H1 (cell line): Measurements from ENCODE around the gene GDPD2. TPM values are rescaled to one million over a fixed set of nuclear protein-coding genes. Genes with fewer than 3 reads are reported as not detected.

Experiments
- CTCF ChIA-PET: fragments of 300-600 bp; sonication (Branson Sonifier 250); formaldehyde crosslinking; loops from one replicate; lab custom pipeline; 2021; ENCODE audit not compliant: partially characterized antibody; lab: Charles Lee
- POLR2A ChIA-PET: fragments of 300-600 bp; sonication (Branson Sonifier 250); formaldehyde crosslinking; loops from one replicate; lab custom pipeline; 2021; ENCODE audit warnings: inconsistent platforms; ENCODE audit not compliant: partially characterized antibody; lab: Charles Lee
- DNase-seq, 2 experiments: peaks; one replicate each; pipeline versions ENCODE4 v3.0.0 to v3.0.0-alpha.2; 2010 to 2022; ENCODE audit warnings: low spot score in 2 of 2, low read depth in 1 of 2, mixed read lengths in 1 of 2
- FAIRE-seq: peaks from 2 replicates; lab custom pipeline; 2011; peaks lifted over from hg19 to GRCh38; lab: Jason Lieb, UNC
- H2AFZ ChIP-seq: 2 replicates; pipeline ENCODE4 v1.8.1; 2012; ENCODE audit warnings: low read length, inconsistent platforms
- H2AK5ac ChIP-seq: 2 replicates; pipeline ENCODE4 v1.6.1; 2013; ENCODE audit warnings: low read depth, low read length
- H2BK120ac ChIP-seq: replicated peaks from 2 replicates; pipeline ENCODE3; 2013; ENCODE audit warnings: low read depth, low read length, inconsistent platforms
- H2BK12ac ChIP-seq: 2 replicates; pipeline ENCODE4 v1.6.1; 2013; ENCODE audit warnings: low read depth, low read length
- H2BK15ac ChIP-seq: 2 replicates; pipeline ENCODE4 v1.6.1; 2013; ENCODE audit warnings: low read length
- H2BK20ac ChIP-seq: 2 replicates; pipeline ENCODE4 v1.6.1; 2013; ENCODE audit warnings: low read length
- H2BK5ac ChIP-seq: 2 replicates; pipeline ENCODE4 v1.6.1; 2013; ENCODE audit warnings: low read depth, low read length
- H3K14ac ChIP-seq: 2 replicates; pipeline ENCODE4 v1.6.1; 2013; ENCODE audit warnings: inconsistent platforms; ENCODE audit not compliant: insufficient read length
- H3K18ac ChIP-seq: 2 replicates; pipeline ENCODE4 v1.6.1; 2013; ENCODE audit warnings: low read length; ENCODE audit errors: extremely low read depth
- H3K23ac ChIP-seq: 2 replicates; pipeline ENCODE4 v1.6.1; 2013; ENCODE audit warnings: inconsistent platforms; ENCODE audit not compliant: insufficient read length
- H3K23me2 ChIP-seq: 2 replicates; pipeline ENCODE4 v1.6.1; 2013; ENCODE audit warnings: low read depth, low read length
- H3K27ac ChIP-seq: 2 replicates; pipeline ENCODE4 v1.6.1; 2011; ENCODE audit warnings: low read depth, low read length, inconsistent platforms
- H3K27me3 ChIP-seq, 4 experiments: replicated peaks in 1 of 4; 1 replicate in 1 of 4; 2 replicates in 3 of 4; pipeline versions ENCODE4 v1.6.1 to v1.8.1; 2011 to 2013; ENCODE audit warnings: low read length in 3 of 4, mild to moderate bottlenecking in 3 of 4, inconsistent platforms in 2 of 4, mixed read lengths in 2 of 4, moderate library complexity in 1 of 4; ENCODE audit not compliant: control insufficient read depth in 3 of 4, insufficient read depth in 3 of 4; ENCODE audit errors: extremely low read depth in 1 of 4
- H3K36me3 ChIP-seq, 4 experiments: 2 replicates each; pipeline versions ENCODE4 v1.6.1 to v1.8.1; 2011 to 2013; ENCODE audit warnings: mild to moderate bottlenecking in 4 of 4, low read length in 3 of 4, moderate library complexity in 2 of 4, control low read depth in 1 of 4, inconsistent platforms in 1 of 4; ENCODE audit not compliant: insufficient read depth in 4 of 4, control insufficient read depth in 2 of 4
- H3K4ac ChIP-seq: replicated peaks from 2 replicates; pipeline ENCODE3; 2013; ENCODE audit warnings: low read length, low read depth, mixed read lengths, inconsistent platforms; ENCODE audit not compliant: insufficient read length
- H3K4me1 ChIP-seq, 4 experiments: replicated peaks in 1 of 4; 1 replicate in 1 of 4; 2 replicates in 3 of 4; pipeline versions ENCODE4 v1.6.1 to v1.8.1; 2011 to 2013; ENCODE audit warnings: low read length in 3 of 4, inconsistent platforms in 2 of 4, mixed read lengths in 1 of 4; ENCODE audit not compliant: insufficient read depth in 4 of 4, control insufficient read depth in 3 of 4
- H3K4me2 ChIP-seq, 2 experiments: 2 replicates each; pipeline versions ENCODE4 v1.6.1 to v1.8.1; 2011 to 2013; ENCODE audit warnings: low read depth in 2 of 2, low read length in 2 of 2, control low read depth in 1 of 2, inconsistent platforms in 1 of 2, mild to moderate bottlenecking in 1 of 2; ENCODE audit not compliant: insufficient read depth in 1 of 2
- H3K4me3 ChIP-seq, 4 experiments: fragments of 200-600, 300-600 bp in 1 of 4; sonication (generic), shearing (Covaris generic), sonication (Bioruptor Twin) in 1 of 4; 2 replicates each; pipeline versions ENCODE4 v1.5.1 to v1.8.1; 2011 to 2016; ENCODE audit warnings: low read length in 4 of 4, low read depth in 3 of 4, control low read depth in 2 of 4, inconsistent platforms in 2 of 4, mild to moderate bottlenecking in 2 of 4, mixed read lengths in 1 of 4, moderate library complexity in 1 of 4; ENCODE audit not compliant: insufficient read depth in 2 of 4; ENCODE audit errors: extremely low read depth in 1 of 4
- H3K56ac ChIP-seq: replicated peaks from 2 replicates; pipeline ENCODE3; 2013; ENCODE audit warnings: low read depth, mild to moderate bottlenecking, mixed read lengths, low read length, inconsistent platforms; ENCODE audit not compliant: insufficient read length
- H3K79me1 ChIP-seq: 2 replicates; pipeline ENCODE4 v1.6.1; 2013; ENCODE audit warnings: low read depth, low read length, control low read depth
- H3K79me2 ChIP-seq, 2 experiments: 2 replicates each; pipeline versions ENCODE4 v1.6.1 to v1.8.1; 2012 to 2013; ENCODE audit warnings: low read length in 2 of 2, mild to moderate bottlenecking in 2 of 2, inconsistent platforms in 1 of 2; ENCODE audit not compliant: insufficient read depth in 2 of 2, control insufficient read depth in 1 of 2
- H3K9ac ChIP-seq, 4 experiments: replicated peaks in 1 of 4; 1 replicate in 1 of 4; 2 replicates in 3 of 4; pipeline versions ENCODE4 v1.6.1 to v1.8.1; 2011 to 2013; ENCODE audit warnings: low read depth in 3 of 4, low read length in 3 of 4, control low read depth in 2 of 4, mild to moderate bottlenecking in 2 of 4, moderate library complexity in 2 of 4, inconsistent platforms in 1 of 4; ENCODE audit errors: extremely low read depth in 1 of 4
- H3K9me3 ChIP-seq, 2 experiments: 2 replicates each; pipeline versions ENCODE4 v1.6.1 to v1.8.1; 2012 to 2013; ENCODE audit warnings: mild to moderate bottlenecking in 2 of 2, moderate library complexity in 2 of 2, control low read depth in 1 of 2, inconsistent platforms in 1 of 2, low read depth in 1 of 2, low read length in 1 of 2, mixed read lengths in 1 of 2; ENCODE audit not compliant: insufficient read depth in 2 of 2
- H4K20me1 ChIP-seq, 2 experiments: replicated peaks in 1 of 2; 2 replicates each; pipeline versions ENCODE3 to v1.8.1; 2011 to 2013; ENCODE audit warnings: inconsistent platforms in 2 of 2, low read length in 2 of 2, mild to moderate bottlenecking in 1 of 2; ENCODE audit not compliant: insufficient read depth in 2 of 2, control insufficient read depth in 1 of 2
- H4K5ac ChIP-seq: 2 replicates; pipeline ENCODE4 v1.6.1; 2013; ENCODE audit warnings: low read length, low read depth, mixed read lengths, inconsistent platforms; ENCODE audit not compliant: insufficient read length
- H4K8ac ChIP-seq: 2 replicates; pipeline ENCODE4 v1.8.0; 2013; ENCODE audit warnings: mild to moderate bottlenecking, moderate library complexity, low read length, inconsistent platforms; ENCODE audit not compliant: insufficient read depth; ENCODE audit errors: extremely low read depth
- H4K91ac ChIP-seq: replicated peaks from 2 replicates; pipeline ENCODE3; 2013; ENCODE audit warnings: low read length, mixed read lengths, inconsistent platforms; ENCODE audit not compliant: insufficient read length
- BACH1 ChIP-seq: IDR thresholded peaks from 2 replicates; pipeline ENCODE4 v1.6.1; 2012; ENCODE audit warnings: low read length, improper control_type of control experiment
- CBX8 ChIP-seq: fragments of 300-800, 300-1000 bp; sonication (generic); IDR thresholded peaks from 2 replicates; pipeline ENCODE4 v1.7.1; 2016; ENCODE audit warnings: low read depth, low read length, borderline replicate concordance
- FOSL1 ChIP-seq: IDR thresholded peaks from 2 replicates; pipeline ENCODE4 v1.6.1; 2011; ENCODE audit warnings: mild to moderate bottlenecking, low read depth, low read length, moderate library complexity; ENCODE audit not compliant: insufficient read depth
- GABPA ChIP-seq: IDR thresholded peaks from 2 replicates; pipeline ENCODE4 v1.6.1; 2011; ENCODE audit warnings: mild to moderate bottlenecking, low read length, moderate library complexity, borderline replicate concordance; ENCODE audit not compliant: insufficient read depth
- NANOG ChIP-seq: IDR thresholded peaks from 2 replicates; pipeline ENCODE4 v1.6.1; 2011; ENCODE audit warnings: low read length, low read depth, mild to moderate bottlenecking, inconsistent platforms; ENCODE audit not compliant: insufficient read depth, poor library complexity, severe bottlenecking
- SAP30 ChIP-seq: fragments of 300-600 bp; sonication (generic); IDR thresholded peaks from 2 replicates; pipeline ENCODE4 v1.7.1; 2012; ENCODE audit warnings: low read length, moderate library complexity, mild to moderate bottlenecking, inconsistent platforms; ENCODE audit not compliant: insufficient read depth, insufficient replicate concordance
- SIRT6 ChIP-seq: IDR thresholded peaks from one replicate; pipeline ENCODE4 v1.7.1; 2012; ENCODE audit warnings: low read length, inconsistent platforms
- SUZ12 ChIP-seq: fragments of 200-600 bp; sonication (generic); IDR thresholded peaks from 2 replicates; pipeline ENCODE4 v1.6.1; 2012; ENCODE audit warnings: mild to moderate bottlenecking, inconsistent platforms, low read length, moderate library complexity, mixed read lengths
- TAF1 ChIP-seq: IDR thresholded peaks from 2 replicates; pipeline ENCODE4 v1.6.1; 2011; ENCODE audit warnings: mild to moderate bottlenecking, low read depth, low read length
- TEAD4 ChIP-seq: IDR thresholded peaks from 2 replicates; pipeline ENCODE4 v1.6.1; 2012; ENCODE audit warnings: low read depth, low read length, inconsistent platforms, mixed read lengths
- WGBS, 2 experiments: shearing (Covaris generic) in 1 of 2; methylation state at CpG; one replicate each; pipeline versions ENCODE4 v1.1.6 to v1.1.7; 2013 to 2015; ENCODE audit warnings: low lambda C conversion rate in 2 of 2, mixed read lengths in 2 of 2, inconsistent platforms in 1 of 2, low coverage in 1 of 2, missing lambda C conversion rate in 1 of 2; ENCODE audit not compliant: insufficient replicate concordance in 2 of 2, insufficient coverage in 1 of 2, insufficient read length in 1 of 2; ENCODE audit errors: extremely low coverage in 1 of 2, missing lambda C conversion rate in 1 of 2; 5-methylcytosine and 5-hydroxymethylcytosine counted together
- polyA plus RNA-seq, 7 experiments: library from polyadenylated mRNA; depleted of rRNA in 3 of 7; stranded (reverse) in 5 of 7; unstranded in 2 of 7; fragments of >200 nt in 5 of 7; fragments of 200-250 nt in 2 of 7; gene quantifications; 1 replicate in 5 of 7; 2 replicates in 1 of 7; 4 replicates in 1 of 7; pipeline versions ENCODE4 v1.2.1 to v1.2.3, GENCODE V29; 2011 to 2013; ENCODE audit warnings: missing spikeins in 2 of 7, mixed read lengths in 2 of 7
- total RNA-seq: library from RNA; stranded (reverse); fragmentation: NEBNext Ultra II Directional; extraction: Animal tissue kit (Norgen Biotek cat#: 25700); gene quantifications from 2 replicates; pipeline ENCODE4 v1.2.1, GENCODE V29; 2021
- TF ChIP-seq, protein P1 (sequence below): IDR thresholded peaks from 2 replicates; pipeline ENCODE4 v1.6.1; 2011; ENCODE audit warnings: low read depth, mild to moderate bottlenecking, low read length; ENCODE audit not compliant: insufficient read depth

Gene GDPD2
- total and polyA plus RNA-seq, 2 of the 8 experiments (the other 6 are each of a cell fraction or from before 2014, with no cell fraction given): 25.6 to 68.3 TPM

DNA sequence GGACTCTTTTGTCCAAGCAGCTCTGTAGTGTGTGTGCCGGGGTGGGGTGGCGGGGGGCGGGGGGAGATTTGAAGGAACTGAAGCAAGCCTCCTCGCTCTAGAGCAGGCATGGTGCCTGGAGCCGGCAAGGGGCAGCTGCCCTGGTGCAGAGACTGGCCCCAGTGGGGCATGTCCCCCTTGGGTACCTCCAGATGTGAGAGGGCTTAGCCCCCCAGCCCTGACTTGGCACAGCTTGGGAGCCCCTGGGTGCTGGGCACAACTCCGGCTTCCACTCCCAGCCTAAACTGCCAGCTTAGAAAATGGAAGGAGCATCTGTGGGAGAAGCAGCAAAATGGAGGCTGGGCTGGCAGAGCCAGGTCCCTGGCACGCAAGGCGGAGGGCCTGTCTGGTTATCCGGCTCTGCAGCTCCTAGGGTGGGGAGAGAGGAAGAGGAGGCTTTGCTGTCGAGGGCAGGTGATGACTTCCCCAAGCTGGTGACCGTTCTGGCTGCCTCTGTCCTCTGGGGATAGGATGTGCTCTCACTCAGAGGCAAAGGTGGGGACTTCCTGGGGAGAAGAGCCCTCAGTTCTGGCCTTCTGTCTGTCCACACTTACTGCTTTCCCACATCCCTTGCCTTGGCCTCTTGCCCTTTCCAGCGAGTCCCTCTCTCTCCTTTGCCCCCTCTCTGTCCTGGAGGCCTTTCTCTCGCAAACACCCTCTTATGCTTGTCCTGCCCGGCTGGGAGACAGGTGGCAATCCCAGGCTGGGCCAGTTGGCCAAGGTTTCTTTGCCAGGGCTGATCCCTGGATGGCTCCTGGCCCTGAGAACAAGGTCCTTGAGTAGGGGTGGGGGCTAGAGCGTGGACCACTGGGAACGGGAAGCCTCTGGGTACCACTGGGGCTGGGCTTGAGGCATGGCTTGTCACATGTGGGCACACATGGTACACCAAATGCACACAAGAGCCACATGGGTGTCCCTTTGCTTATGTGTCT lies 23.6 kb downstream of the GDPD2 start:
- Histone ChIP-seq H4K8ac (no peak overlapping the region), H3K36me3 (no peaks in the 10 kb centered on the region), H3K27ac (no peak overlapping the region), H3K4me1 (no peaks in the 10 kb centered on the region; a peak in 1 of 7 replicates), H3K56ac (no peak overlapping the region), H3K79me2 (no peaks in the 10 kb centered on the region), H3K9me3 (no peaks in the 10 kb centered on the region), H2BK5ac (no peak overlapping the region), H3K23ac (no peak overlapping the region), H2BK20ac (no peak overlapping the region), H3K14ac (no peak overlapping the region), H3K23me2 (no peaks in the 10 kb centered on the region; the same call in 1 of the 2 replicates), H4K91ac (no peak overlapping the region), H3K27me3 (peaks cover 0 to 12% (median 10%) of the 10 kb centered on the region in 4 experiments; a peak in 4 of 7 replicates), H3K4ac (no peak overlapping the region), H2BK15ac (no peak overlapping the region), H2BK12ac (no peak overlapping the region), H3K4me3 (no peak overlapping the region), H2AK5ac (peak overlapping the region; percentile 16; the same call in 1 of the 2 replicates), H4K20me1 (no peaks in the 10 kb centered on the region), H2AFZ (no peak overlapping the region), H3K9ac (no peak overlapping the region), H4K5ac (no peak overlapping the region), H2BK120ac (no peak overlapping the region), H3K79me1 (no peaks in the 10 kb centered on the region), H3K4me2 (no peak overlapping the region), H3K18ac (no peak overlapping the region)
- DNase-seq (no peak), FAIRE-seq (no peak)
- 90% methylated on average over 6 of the region's 16 CpGs; no CpG with 5 or more reads in 1 of the 2 experiments for WGBS, 2 experiments
- ChIA-PET POLR2A (interaction anchor here (1.2 to 3.0 kb wide), 2 partner anchors 12 kb away, joined by 4 to 22 read pairs; no protein-coding TSS in a partner anchor), CTCF (interaction anchor here (1.6 kb wide), 1 partner anchor 11 kb away, joined by 7 read pairs; no protein-coding TSS in a partner anchor)
- TF ChIP-seq TAF1 (no peak), FOSL1 (no peak), TEAD4 (no peak), SAP30 (no peak), SIRT6 (no peak), CBX8 (no peak), SUZ12 (no peak), NANOG (no peak), GABPA (no peak), BACH1 (no peak)
- TF ChIP-seq, protein P1, sequence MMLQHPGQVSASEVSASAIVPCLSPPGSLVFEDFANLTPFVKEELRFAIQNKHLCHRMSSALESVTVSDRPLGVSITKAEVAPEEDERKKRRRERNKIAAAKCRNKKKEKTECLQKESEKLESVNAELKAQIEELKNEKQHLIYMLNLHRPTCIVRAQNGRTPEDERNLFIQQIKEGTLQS: no peak
